Diencephalon (tissue), 1 donor: Measurements from ENCODE around the gene NSUN5. TPM values are rescaled to one million over a fixed set of nuclear protein-coding genes. Genes with fewer than 3 reads are reported as not detected.

Source experiments
- small RNA-seq: library from RNA; depleted of rRNA; stranded (forward); fragments of <200 nt; gene quantifications from one replicate; pipeline ENCODE3, GENCODE V24; 2014
- total RNA-seq: library from RNA; depleted of rRNA; stranded (reverse); fragments of >200 nt; gene quantifications from one replicate; pipeline ENCODE4 v1.2.3, GENCODE V29; 2014

Gene NSUN5
- 18.2 TPM for total RNA-seq

GRCh38 chr7:73308665-73309214 lies at the start of gene NSUN5:
Gene NSUN5, minus strand, starts transcription at chr7:73308826. Its CDS starts 36 bp downstream, at chr7:73308790.

GRCh38 chr7:73327922-73328321 lies 19.3 kb upstream of the NSUN5 start, which contains the start of the genes FKBP6 and TRIM50:
Gene FKBP6, plus strand, starts transcription at chr7:73328161. Its CDS starts 268 bp downstream, at chr7:73328429.
Gene TRIM50, minus strand, starts transcription at chr7:73328082. Its CDS starts 3,295 bp downstream, at chr7:73324787.

Small RNA genes lying within 50 kb of the gene (small RNA-seq; reads per million reads assigned to genes)
- not detected for gene RNU6-1080P

Other genes with a start within 250 kb of the NSUN5 start
- gene SPDYE9, start 222.8 kb downstream of the NSUN5 start, total RNA-seq, result not detected
- gene TRIM50, start 19.3 kb upstream of the NSUN5 start, total RNA-seq, result not detected
- gene FKBP6, start 19.3 kb upstream of the NSUN5 start, total RNA-seq, result not detected
- gene FZD9, start 125.0 kb upstream of the NSUN5 start, total RNA-seq, result 5.1 TPM
- gene BAZ1B, start 213.5 kb upstream of the NSUN5 start, total RNA-seq, result 52.1 TPM
- 11.1 TPM for gene BCL7B, start 248.9 kb upstream of the NSUN5 start, total RNA-seq